Measurements from ENCODE around the gene SERINC2. TPM values are rescaled to one million over a fixed set of nuclear protein-coding genes. Genes with fewer than 3 reads are reported as not detected.
A peak's percentile ranks its signal among the peaks of the same experiment; 100 is the strongest.

The SERINC2 gene
- total and polyA plus RNA-seq, 9 of the 15 experiments (the other 6 are each of a cell fraction or from before 2014, with no cell fraction given), result 0.07 to 1.2 (median 0.70) TPM; not detected in 2

- peak; percentile 76 for TF ChIP-seq MGA (IDR thresholded peaks at IDR 0.05)
- peak; percentile 92 for TF ChIP-seq CREM (IDR thresholded peaks at IDR 0.05; ENCODE audit: low read depth)
- TF ChIP-seq ZEB2 (IDR thresholded peaks at IDR 0.05), result peak; percentile 59; the same call in 1 of the 2 replicates
- peak in 1 of 2 experiments; percentile 31; a peak in 1 of 4 replicates for TF ChIP-seq RAD21 (CRISPR knock-in tag; conservative IDR thresholded peaks at IDR 0.05 in 1 of 2, IDR thresholded peaks at IDR 0.05 in 1 of 2)
- TF ChIP-seq EP300 (IDR thresholded peaks at IDR 0.05; ENCODE audit: low read length), result peak; percentile 83
- peak; percentile 91 for TF ChIP-seq L3MBTL2 (IDR thresholded peaks at IDR 0.05)
- peak; percentile 65 for TF ChIP-seq NCOR1 (IDR thresholded peaks at IDR 0.05)
- peak; percentile 14; the same call in 1 of the 2 replicates for TF ChIP-seq MAFF (IDR thresholded peaks at IDR 0.05; ENCODE audit: low read length)
- TF ChIP-seq ARID2 (IDR thresholded peaks at IDR 0.05), result no peak
- TF ChIP-seq ZNF41 (CRISPR knock-in tag; conservative IDR thresholded peaks at IDR 0.05), result peak; percentile 16; the same call in 1 of the 2 replicates
- TF ChIP-seq PRPF4 (IDR thresholded peaks at IDR 0.05; ENCODE audit: insufficient read depth, low read depth, low read length, poor library complexity, severe bottlenecking), result no peak
These were observed 70.3 kb downstream of the SERINC2 start (continued) for GRCh38 chr1:31483012-31483946.

All from K562 (cell line).